Activated CD4-positive, alpha-beta memory T cell treated with anti-CD3 and anti-CD28 coated beads, Interleukin-2, amount 10 ng/mL, durations not matched to agents 7 days and 5 days (primary cell): ENCODE results near the gene HIVEP3. TPM values are rescaled to one million over a fixed set of nuclear protein-coding genes. Genes with fewer than 3 reads are reported as not detected.

Experiments used
- CTCF ChIA-PET: fragments of 350-600 bp; sonication (Branson Sonifier 250); formaldehyde crosslinking; loops from one replicate; lab custom pipeline; 2021; ENCODE audit warnings: antibody characterized with exemption, inconsistent platforms; lab: Charles Lee
- POLR2A ChIA-PET: fragments of 350-600 bp; sonication (Branson Sonifier 250); formaldehyde crosslinking; loops from one replicate; lab custom pipeline; 2021; ENCODE audit warnings: antibody characterized with exemption; lab: Charles Lee
- DNase-seq: peaks from one replicate; pipeline ENCODE4 v3.0.0-alpha.2; 2020
- H3K27ac Mint-ChIP-seq: one replicate; pipeline ENCODE4 v1.8.0; 2021; ENCODE audit warnings: mild to moderate bottlenecking, mixed read lengths
- H3K27me3 Mint-ChIP-seq: one replicate; pipeline ENCODE4 v1.8.0; 2021; ENCODE audit warnings: mixed read lengths
- H3K36me3 Mint-ChIP-seq: one replicate; pipeline ENCODE4 v1.8.0; 2021; ENCODE audit warnings: low read depth, mixed read lengths
- H3K4me1 Mint-ChIP-seq: one replicate; pipeline ENCODE4 v1.8.0; 2021; ENCODE audit warnings: mixed read lengths
- H3K4me3 Mint-ChIP-seq: one replicate; pipeline ENCODE4 v1.8.0; 2021; ENCODE audit warnings: mild to moderate bottlenecking, mixed read lengths
- H3K9me3 Mint-ChIP-seq: one replicate; pipeline ENCODE4 v1.8.0; 2021; ENCODE audit warnings: mixed read lengths
- total RNA-seq, 2 experiments: library from RNA; stranded (reverse); gene quantifications; one replicate each; pipeline ENCODE4 v1.2.3, GENCODE V29; 2021

HIVEP3 gene
- total RNA-seq, 2 experiments from 2014 or later, result 27.8 to 28.8 TPM

DNA sequence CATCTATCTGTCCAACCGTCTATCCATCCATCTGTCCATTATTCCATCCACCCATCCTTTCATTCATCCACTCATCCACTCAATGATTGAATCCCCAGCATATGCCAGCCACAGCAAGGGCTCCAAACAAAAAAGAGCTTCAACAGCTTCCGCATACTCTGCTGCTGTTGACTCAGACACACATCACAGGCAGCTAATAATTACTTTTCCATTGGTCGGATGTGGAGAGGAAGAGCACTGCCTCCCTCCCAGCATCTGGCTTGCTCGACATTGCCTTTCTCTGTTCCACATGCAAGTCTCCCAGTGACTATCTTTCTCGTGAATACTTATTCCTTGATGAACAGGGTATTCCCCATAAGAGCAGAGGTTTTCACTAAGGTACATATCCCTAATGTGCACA lies 176.5 kb downstream of the HIVEP3 start:
- peaks cover 80% of the 10 kb centered on the region for H3K4me1 Mint-ChIP-seq
- H3K36me3 Mint-ChIP-seq, result peaks cover 2% of the 10 kb centered on the region
- DNase-seq, result no peak
- H3K27ac Mint-ChIP-seq, result peak overlapping the region; percentile 53
- no peak overlapping the region for H3K4me3 Mint-ChIP-seq
- POLR2A ChIA-PET, result interaction anchor here (1.0 to 2.6 kb wide), 4 partner anchors 9 to 64 kb away, joined by 3 to 12 read pairs (median 6); no protein-coding TSS in a partner anchor
- no peaks in the 10 kb centered on the region for H3K27me3 Mint-ChIP-seq
- no peaks in the 10 kb centered on the region for H3K9me3 Mint-ChIP-seq
- CTCF ChIA-PET, result no interaction called here

DNA sequence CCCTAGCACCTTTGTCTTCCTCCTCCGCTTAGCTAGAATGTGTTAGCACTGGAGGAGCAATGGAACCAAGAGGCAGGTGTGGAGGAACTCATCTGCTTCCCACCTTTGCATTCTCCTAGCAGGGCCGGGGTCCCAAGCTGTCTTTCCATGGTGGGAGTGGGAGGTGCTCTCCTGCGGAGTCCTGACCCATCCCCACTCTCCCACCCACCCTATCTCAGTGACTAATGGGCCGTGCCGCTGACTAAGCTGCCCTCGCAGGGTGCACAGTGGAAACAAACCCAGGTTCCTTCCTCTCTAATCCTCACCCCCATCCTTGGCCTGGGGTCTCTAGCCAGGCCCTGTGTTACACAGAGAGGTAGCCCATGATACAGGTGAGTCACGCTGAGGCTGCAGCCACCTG lies 177.5 kb downstream of the HIVEP3 start:
- Mint-ChIP-seq H3K27me3 (no peaks in the 10 kb centered on the region), H3K9me3 (no peaks in the 10 kb centered on the region), H3K36me3 (peaks cover 2% of the 10 kb centered on the region), H3K4me3 (no peak overlapping the region), H3K4me1 (peaks cover 88% of the 10 kb centered on the region), H3K27ac (peak overlapping the region; percentile 93)
- ChIA-PET POLR2A (interaction anchor here (0.8 to 4.0 kb wide), 10 partner anchors 11 to 78 kb away, joined by 3 to 19 read pairs (median 9); no protein-coding TSS in a partner anchor), CTCF (interaction anchor here (0.5 to 1.9 kb wide), 4 partner anchors 9 to 86 kb away, joined by 3 to 7 read pairs (median 4); no protein-coding TSS in a partner anchor)
- DNase-seq, result no peak

- Mint-ChIP-seq H3K27ac (peak overlapping the region; percentile 93), H3K9me3 (no peaks in the 10 kb centered on the region), H3K4me3 (no peak overlapping the region), H3K27me3 (no peaks in the 10 kb centered on the region), H3K4me1 (peaks cover 84% of the 10 kb centered on the region), H3K36me3 (peaks cover 2% of the 10 kb centered on the region)
- DNase-seq, result peak; percentile 47
- ChIA-PET POLR2A (interaction anchor here (0.8 to 4.0 kb wide), 10 partner anchors 11 to 79 kb away, joined by 3 to 19 read pairs (median 10); no protein-coding TSS in a partner anchor), CTCF (interaction anchor here (0.5 to 1.9 kb wide), 5 partner anchors 10 to 86 kb away, joined by 3 to 7 read pairs (median 3); no protein-coding TSS in a partner anchor)
Observed at GRCh38 chr1:41740630-41741239, 178.0 kb downstream of the HIVEP3 start.

GRCh38 chr1:41740058-41740457 lies 178.7 kb downstream of the HIVEP3 start:
- Mint-ChIP-seq H3K27me3 (no peaks in the 10 kb centered on the region), H3K4me3 (no peak overlapping the region), H3K36me3 (peaks cover 2% of the 10 kb centered on the region), H3K9me3 (no peaks in the 10 kb centered on the region), H3K4me1 (peaks cover 82% of the 10 kb centered on the region), H3K27ac (peak overlapping the region; percentile 93)
- POLR2A ChIA-PET, result interaction anchor here (1.2 to 4.0 kb wide), 8 partner anchors 10 to 78 kb away, joined by 4 to 19 read pairs (median 12); no protein-coding TSS in a partner anchor
- no peak for DNase-seq
- CTCF ChIA-PET, result interaction anchor here (0.6 to 2.0 kb wide), 4 partner anchors 10 to 151 kb away, joined by 3 to 9 read pairs (median 6); no protein-coding TSS in a partner anchor

DNA sequence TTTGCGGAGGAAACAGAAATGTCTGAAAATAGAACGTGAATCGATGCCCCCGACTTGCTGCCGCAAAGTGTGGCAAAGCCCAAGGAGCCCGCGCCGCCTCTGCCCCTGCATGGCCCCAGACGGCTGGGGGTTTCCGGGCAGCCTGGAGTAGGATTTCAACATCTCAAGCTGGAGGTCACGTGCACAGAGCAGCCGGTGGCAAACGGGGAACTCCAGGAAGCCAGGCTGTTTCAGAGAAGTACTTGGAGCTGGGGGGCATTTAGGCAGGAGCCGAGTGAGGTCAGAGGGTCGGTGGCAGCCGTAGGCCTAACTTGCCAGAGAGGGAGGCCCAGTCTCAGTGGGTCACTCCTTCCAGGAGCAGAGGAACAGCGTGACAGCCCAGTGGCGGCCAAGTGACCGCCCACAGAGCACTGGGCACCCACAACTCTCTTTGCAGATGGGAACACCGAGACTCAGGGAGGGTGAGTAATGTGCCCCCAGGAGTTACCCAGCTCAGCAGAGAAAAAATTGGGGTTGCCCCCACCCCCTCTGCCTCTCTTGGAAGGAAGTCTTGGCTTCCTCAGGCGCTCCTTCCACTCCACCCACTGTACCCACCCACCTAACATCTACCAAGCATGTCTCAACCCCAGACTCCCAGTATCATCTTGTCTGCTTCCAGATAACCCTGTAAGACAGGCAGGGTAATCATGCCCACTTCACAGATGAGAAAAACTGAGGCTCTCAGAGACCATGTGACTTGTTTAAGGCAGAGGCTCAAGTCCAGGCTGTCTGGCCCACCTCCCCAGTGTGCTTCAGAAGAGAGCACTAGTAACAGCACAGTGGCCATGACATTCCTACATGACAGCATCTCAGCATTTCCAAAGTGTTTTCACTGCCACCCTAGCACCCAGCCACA lies 179.4 kb downstream of the HIVEP3 start:
- H3K36me3 Mint-ChIP-seq, result no peaks in the 10 kb centered on the region
- H3K4me1 Mint-ChIP-seq, result peaks cover 77% of the 10 kb centered on the region
- ChIA-PET CTCF (interaction anchor here (0.6 to 2.0 kb wide), 7 partner anchors 11 to 152 kb away, joined by 3 to 9 read pairs (median 3); no protein-coding TSS in a partner anchor), POLR2A (interaction anchor here (1.0 to 4.0 kb wide), 10 partner anchors 9 to 79 kb away, joined by 3 to 19 read pairs (median 12); no protein-coding TSS in a partner anchor)
- DNase-seq, result peak; percentile 82
- H3K27me3 Mint-ChIP-seq, result no peaks in the 10 kb centered on the region
- no peaks in the 10 kb centered on the region for H3K9me3 Mint-ChIP-seq
- peak overlapping the region; percentile 68 for H3K4me3 Mint-ChIP-seq
- H3K27ac Mint-ChIP-seq, result peak overlapping the region; percentile 93

DNA sequence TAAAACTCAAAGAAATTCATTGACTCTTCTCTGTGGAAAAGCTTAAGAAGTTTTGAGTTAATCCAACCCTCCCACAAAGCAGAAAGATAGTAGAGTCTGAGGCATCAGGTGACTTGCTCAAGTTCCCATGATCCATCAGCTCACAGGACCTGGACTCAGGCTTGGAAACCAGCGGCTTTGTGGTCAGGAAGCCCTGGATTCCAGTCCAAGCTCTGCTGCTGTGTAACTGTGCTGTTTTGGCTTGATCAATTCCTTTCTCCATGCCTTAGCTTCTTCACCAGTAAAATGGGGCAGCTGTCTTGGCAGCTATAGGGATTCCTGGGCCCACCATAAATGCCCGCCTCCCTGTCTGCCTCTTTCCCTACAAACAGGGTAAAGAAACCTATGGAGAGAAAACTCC lies 180.2 kb downstream of the HIVEP3 start:
- Mint-ChIP-seq H3K27ac (peak overlapping the region; percentile 93), H3K36me3 (no peaks in the 10 kb centered on the region), H3K27me3 (no peaks in the 10 kb centered on the region), H3K9me3 (no peaks in the 10 kb centered on the region), H3K4me3 (peak overlapping the region; percentile 68), H3K4me1 (peaks cover 72% of the 10 kb centered on the region)
- no peak for DNase-seq
- CTCF ChIA-PET, result interaction anchor here (1.1 to 2.0 kb wide), 4 partner anchors 11 to 50 kb away, joined by 3 to 9 read pairs (median 3); no protein-coding TSS in a partner anchor
- POLR2A ChIA-PET, result interaction anchor here (0.8 to 4.0 kb wide), 9 partner anchors 11 to 153 kb away, joined by 3 to 19 read pairs (median 12); no protein-coding TSS in a partner anchor

GRCh38 chr1:41738006-41738405 lies 180.7 kb downstream of the HIVEP3 start:
- ChIA-PET POLR2A (interaction anchor here (0.8 to 4.0 kb wide), 6 partner anchors 11 to 154 kb away, joined by 3 to 19 read pairs (median 15); no protein-coding TSS in a partner anchor), CTCF (interaction anchor here (1.4 to 2.0 kb wide), 2 partner anchors 10 to 12 kb away, joined by 3 to 9 read pairs; no protein-coding TSS in a partner anchor)
- Mint-ChIP-seq H3K27me3 (no peaks in the 10 kb centered on the region), H3K27ac (no peak overlapping the region), H3K4me1 (peaks cover 67% of the 10 kb centered on the region), H3K36me3 (no peaks in the 10 kb centered on the region), H3K9me3 (no peaks in the 10 kb centered on the region), H3K4me3 (no peak overlapping the region)
- DNase-seq, result no peak

DNA sequence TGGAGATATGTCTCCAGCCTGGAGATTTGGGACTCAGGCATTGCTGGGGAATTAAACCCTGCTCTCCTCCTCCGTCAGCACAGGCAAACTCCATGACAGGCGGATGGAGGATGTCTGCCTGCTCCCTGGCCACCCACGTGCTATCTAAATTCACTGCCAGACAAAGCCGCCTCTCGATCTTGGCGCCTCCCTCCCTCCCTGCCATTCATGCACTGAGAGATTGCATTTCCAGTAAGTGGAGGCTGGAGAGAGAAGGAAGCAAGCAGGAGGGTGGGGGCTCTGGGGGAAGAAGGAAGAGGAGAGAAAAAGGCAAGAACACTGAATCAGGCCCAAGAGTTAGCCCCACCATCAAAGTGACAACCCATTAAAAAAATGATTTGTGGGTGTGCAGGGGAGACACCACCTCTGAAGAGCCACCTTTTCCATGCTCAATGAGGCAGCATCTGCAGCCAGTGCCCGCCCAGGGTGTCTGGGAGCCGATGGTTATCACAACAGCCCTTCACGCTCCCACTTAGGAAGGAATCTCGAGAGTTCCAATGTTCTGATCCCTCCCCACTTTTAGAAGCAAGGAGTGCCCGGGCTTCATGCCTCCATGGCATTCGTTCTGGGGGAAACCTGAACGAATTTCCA lies 183.0 kb downstream of the HIVEP3 start:
- H3K27ac Mint-ChIP-seq, result no peak overlapping the region
- no peaks in the 10 kb centered on the region for H3K9me3 Mint-ChIP-seq
- H3K4me3 Mint-ChIP-seq, result no peak overlapping the region
- ChIA-PET POLR2A (no interaction called here), CTCF (no interaction called here)
- H3K4me1 Mint-ChIP-seq, result peaks cover 45% of the 10 kb centered on the region
- no peaks in the 10 kb centered on the region for H3K36me3 Mint-ChIP-seq
- H3K27me3 Mint-ChIP-seq, result no peaks in the 10 kb centered on the region
- DNase-seq, result no peak

- CTCF ChIA-PET, result no interaction called here
- POLR2A ChIA-PET, result no interaction called here
Observed at GRCh38 chr1:41735139-41735538, 183.6 kb downstream of the HIVEP3 start.

GRCh38 chr1:41734201-41734970 lies 184.3 kb downstream of the HIVEP3 start:
- Mint-ChIP-seq H3K27me3 (no peaks in the 10 kb centered on the region), H3K4me3 (no peak overlapping the region), H3K36me3 (no peaks in the 10 kb centered on the region), H3K9me3 (no peaks in the 10 kb centered on the region), H3K4me1 (peaks cover 36% of the 10 kb centered on the region), H3K27ac (no peak overlapping the region)
- no peak for DNase-seq
- CTCF ChIA-PET, result no interaction called here
- POLR2A ChIA-PET, result interaction anchor here (1.4 kb wide), 1 partner anchor 52 kb away, joined by 3 read pairs; no protein-coding TSS in a partner anchor

More at GRCh38 chr1:41735139-41735538, 183.6 kb downstream of the HIVEP3 start:
- no peak overlapping the region for H3K4me3 Mint-ChIP-seq
- H3K4me1 Mint-ChIP-seq, result peaks cover 39% of the 10 kb centered on the region
- no peak overlapping the region for H3K27ac Mint-ChIP-seq
- no peaks in the 10 kb centered on the region for H3K9me3 Mint-ChIP-seq
- H3K27me3 Mint-ChIP-seq, result no peaks in the 10 kb centered on the region
- DNase-seq, result no peak
- H3K36me3 Mint-ChIP-seq, result no peaks in the 10 kb centered on the region

- Mint-ChIP-seq H3K4me3 (no peak overlapping the region), H3K27ac (no peak overlapping the region), H3K36me3 (no peaks in the 10 kb centered on the region), H3K4me1 (peaks cover 36% of the 10 kb centered on the region), H3K9me3 (no peaks in the 10 kb centered on the region), H3K27me3 (no peaks in the 10 kb centered on the region)
- CTCF ChIA-PET, result no interaction called here
- POLR2A ChIA-PET, result interaction anchor here (1.4 kb wide), 1 partner anchor 51 kb away, joined by 3 read pairs; no protein-coding TSS in a partner anchor
- no peak for DNase-seq
Observed at GRCh38 chr1:41733725-41734124, 185.0 kb downstream of the HIVEP3 start.
